ENCODE measurements around the gene MRPL58. TPM values are rescaled to one million over a fixed set of nuclear protein-coding genes. Genes with fewer than 3 reads are reported as not detected.

MRPL58 gene
- total and polyA plus RNA-seq, 3 donors from 2014 or later: 20.9 to 38.1 (median 24.3) TPM

GRCh38 chr17:75001915-75002843 is 10.3 kb upstream of the MRPL58 start:
- no peak for TF ChIP-seq POLR2A (IDR thresholded peaks at IDR 0.05)
- no peak for TF ChIP-seq CTCF (IDR thresholded peaks at IDR 0.05)
- Histone ChIP-seq H3K4me3 (no peak overlapping the region), H3K27me3 (no peaks in the 10 kb centered on the region), H3K27ac (no peak overlapping the region), H3K36me3 (ENCODE audit: low read depth, missing control alignments) (no peaks in the 10 kb centered on the region), H3K4me1 (peaks cover 14% of the 10 kb centered on the region), H3K9me3 (no peaks in the 10 kb centered on the region)
- no peak for DNase-seq
- intact Hi-C loops (cut with DNase I; ENCODE audit: low total_unique reads): no loop called here
- WGBS, 2 donors: 77 to 81% methylated on average over 6 to 15 of the region's 15 CpGs

- TF ChIP-seq POLR2A (IDR thresholded peaks at IDR 0.05) (no peak), CTCF (IDR thresholded peaks at IDR 0.05) (no peak)
Measured at GRCh38 chr17:75003070-75003956, 9.2 kb upstream of the MRPL58 start.

GRCh38 chr17:75003957-75004355 is 8.5 kb upstream of the MRPL58 start:
- peak; percentile 75 for DNase-seq
- Histone ChIP-seq H3K36me3 (ENCODE audit: low read depth, missing control alignments) (no peaks in the 10 kb centered on the region), H3K27ac (no peak overlapping the region), H3K9me3 (no peaks in the 10 kb centered on the region), H3K27me3 (no peaks in the 10 kb centered on the region), H3K4me3 (peak overlapping the region in 1 of 2 donors; percentile 23), H3K4me1 (peaks cover 14% of the 10 kb centered on the region)
- WGBS, 2 donors: 44 to 52% methylated on average over 18 of the region's 19 CpGs
- TF ChIP-seq POLR2A (IDR thresholded peaks at IDR 0.05) (no peak), CTCF (IDR thresholded peaks at IDR 0.05) (no peak)
- intact Hi-C loops (cut with DNase I; ENCODE audit: low total_unique reads): no loop called here

More at GRCh38 chr17:75003070-75003956, 9.2 kb upstream of the MRPL58 start:
- no peaks in the 10 kb centered on the region for H3K9me3 ChIP-seq
- peaks cover 14% of the 10 kb centered on the region for H3K4me1 ChIP-seq
- H3K27me3 ChIP-seq: no peaks in the 10 kb centered on the region
- no peak overlapping the region for H3K27ac ChIP-seq
- H3K36me3 ChIP-seq (ENCODE audit: low read depth, missing control alignments): no peaks in the 10 kb centered on the region
- H3K4me3 ChIP-seq: peak overlapping the region in 1 of 2 donors; percentile 23
- intact Hi-C loops (cut with DNase I; ENCODE audit: low total_unique reads): no loop called here
- DNase-seq: no peak
- 40 to 68% methylated on average over 18 to 74 of the region's 76 CpGs for WGBS, 2 donors

- peaks cover 14% of the 10 kb centered on the region for H3K4me1 ChIP-seq
- H3K9me3 ChIP-seq: no peaks in the 10 kb centered on the region
- no peak for DNase-seq
- H3K27me3 ChIP-seq: no peaks in the 10 kb centered on the region
- no peak overlapping the region for H3K4me3 ChIP-seq
- H3K36me3 ChIP-seq (ENCODE audit: low read depth, missing control alignments): no peaks in the 10 kb centered on the region
- H3K27ac ChIP-seq: no peak overlapping the region
- TF ChIP-seq CTCF (IDR thresholded peaks at IDR 0.05): no peak
- TF ChIP-seq POLR2A (IDR thresholded peaks at IDR 0.05): no peak
- WGBS, 2 donors: 80 to 82% methylated on average over 2 to 3 of the region's 3 CpGs
- intact Hi-C loops (cut with DNase I; ENCODE audit: low total_unique reads): no loop called here
Measured at GRCh38 chr17:75004371-75004770, 8.1 kb upstream of the MRPL58 start.

All from testis (tissue), 3 donors.